Activated CD4-positive, alpha-beta T cell treated with anti-CD3 and anti-CD28 coated beads, Interleukin-2, amount 50 U/mL, for 48 hours (primary cell): ENCODE results near the gene CPB2.
A peak's percentile ranks its signal among the peaks of the same experiment; 100 is the strongest.

Experiments
- DNase-seq, 2 experiments: peaks; one replicate each; pipeline ENCODE4 v3.0.0-alpha.2; 2020

CPB2 gene

GRCh38 chr13:46104868-46105267 is at the start of gene CPB2:
Gene CPB2, minus strand, starts transcription at chr13:46105033. Its CDS starts 24 bp downstream, at chr13:46105009.
- DNase-seq = no peak

- DNase-seq = no peak
These were observed 49.4 kb upstream of the CPB2 start for GRCh38 chr13:46154136-46154801.

GRCh38 chr13:46152627-46153328 is 47.9 kb upstream of the CPB2 start:
- DNase-seq = no peak

- no peak for DNase-seq
These were observed 45.4 kb upstream of the CPB2 start for GRCh38 chr13:46150134-46150693.

- DNase-seq = peak; percentile 45 to 56
These were observed 44.7 kb upstream of the CPB2 start for GRCh38 chr13:46149272-46150133.

GRCh38 chr13:46146898-46147297 is 42.1 kb upstream of the CPB2 start:
- DNase-seq = no peak

- no peak for DNase-seq
These were observed 41.1 kb upstream of the CPB2 start for GRCh38 chr13:46145950-46146349.

GRCh38 chr13:46145135-46145534 is 40.3 kb upstream of the CPB2 start:
- DNase-seq = no peak

GRCh38 chr13:46143184-46143701 is 38.4 kb upstream of the CPB2 start:
- no peak for DNase-seq

GRCh38 chr13:46142776-46143175 is 37.9 kb upstream of the CPB2 start:
- no peak for DNase-seq

GRCh38 chr13:46140044-46140443 is 35.2 kb upstream of the CPB2 start:
- no peak for DNase-seq

GRCh38 chr13:46137627-46138317 is 32.9 kb upstream of the CPB2 start:
- DNase-seq = no peak

GRCh38 chr13:46136688-46137087 is 31.9 kb upstream of the CPB2 start:
- DNase-seq = no peak

GRCh38 chr13:46134961-46135522 is 30.2 kb upstream of the CPB2 start:
- DNase-seq = no peak

GRCh38 chr13:46134494-46134893 is 29.7 kb upstream of the CPB2 start:
- DNase-seq = no peak

GRCh38 chr13:46132109-46132508 is 27.3 kb upstream of the CPB2 start:
- no peak for DNase-seq

- DNase-seq = no peak
These were observed 26.9 kb upstream of the CPB2 start for GRCh38 chr13:46131705-46132104.

GRCh38 chr13:46129955-46130618 is 25.3 kb upstream of the CPB2 start:
- DNase-seq = no peak

- DNase-seq = no peak
These were observed 24.3 kb upstream of the CPB2 start for GRCh38 chr13:46129124-46129523.

GRCh38 chr13:46127358-46128023 is 22.7 kb upstream of the CPB2 start:
- no peak for DNase-seq
